Trophoblast cell (in vitro differentiated cells and primary cell): ENCODE measurements around the gene SPTSSA.
"Not testable (repeated sequence)": the region's sequence is repeated elsewhere in the genome, so short reads cannot be mapped to it uniquely, and the experiment has no call there.

Source experiments
- DNase-seq, 2 donors: peaks; one replicate each; pipeline ENCODE4 v3.0.0-alpha.2; 2016
- H2AFZ ChIP-seq: 2 replicates; pipeline ENCODE4 v1.6.1; 2013; ENCODE audit warnings: low read length, moderate library complexity, mild to moderate bottlenecking; ENCODE audit not compliant: insufficient read depth, poor library complexity
- H2AK5ac ChIP-seq: 2 replicates; pipeline ENCODE4 v1.6.1; 2013; ENCODE audit warnings: mild to moderate bottlenecking, low read length
- H2BK120ac ChIP-seq: 2 replicates; pipeline ENCODE4 v1.6.1; 2013; ENCODE audit warnings: low read length, mild to moderate bottlenecking, moderate library complexity; ENCODE audit not compliant: insufficient read depth, poor library complexity
- H2BK12ac ChIP-seq: 2 replicates; pipeline ENCODE4 v1.6.1; 2013; ENCODE audit warnings: mild to moderate bottlenecking, low read length, moderate library complexity
- H2BK5ac ChIP-seq: 2 replicates; pipeline ENCODE4 v1.6.1; 2013; ENCODE audit warnings: low read length, low read depth, moderate library complexity, mild to moderate bottlenecking; ENCODE audit not compliant: poor library complexity
- H3K14ac ChIP-seq: 2 replicates; pipeline ENCODE4 v1.6.1; 2013; ENCODE audit warnings: mild to moderate bottlenecking, low read length
- H3K18ac ChIP-seq: 2 replicates; pipeline ENCODE4 v1.6.1; 2013; ENCODE audit warnings: mild to moderate bottlenecking, low read length
- H3K23ac ChIP-seq: 2 replicates; pipeline ENCODE4 v1.6.1; 2013; ENCODE audit warnings: low read length
- H3K27ac ChIP-seq: 2 replicates; pipeline ENCODE4 v1.5.1; 2013; ENCODE audit warnings: low read depth, mild to moderate bottlenecking, inconsistent platforms, low read length, moderate library complexity
- H3K27me3 ChIP-seq: 2 replicates; pipeline ENCODE4 v1.6.1; 2013; ENCODE audit warnings: inconsistent platforms, mild to moderate bottlenecking, low read length, moderate library complexity; ENCODE audit not compliant: insufficient read depth
- H3K36me3 ChIP-seq, 2 experiments: 1 replicate in 1 of 2; 2 replicates in 1 of 2; pipeline ENCODE4 v1.6.1; 2013; ENCODE audit warnings: low read length in 2 of 2, mild to moderate bottlenecking in 2 of 2, moderate library complexity in 1 of 2; ENCODE audit not compliant: insufficient read depth in 2 of 2, control insufficient read depth in 1 of 2
- H3K4ac ChIP-seq: 2 replicates; pipeline ENCODE4 v1.6.1; 2013; ENCODE audit warnings: low read depth, mild to moderate bottlenecking, low read length, moderate library complexity
- H3K4me1 ChIP-seq, 2 experiments: 1 replicate in 1 of 2; 2 replicates in 1 of 2; pipeline ENCODE4 v1.6.1; 2013; ENCODE audit warnings: low read length in 2 of 2, mild to moderate bottlenecking in 2 of 2, moderate library complexity in 1 of 2; ENCODE audit not compliant: insufficient read depth in 2 of 2, control insufficient read depth in 1 of 2
- H3K4me2 ChIP-seq: 2 replicates; pipeline ENCODE4 v1.6.1; 2013; ENCODE audit warnings: inconsistent platforms, mild to moderate bottlenecking, low read length, moderate library complexity
- H3K4me3 ChIP-seq: 2 replicates; pipeline ENCODE4 v1.5.1; 2013; ENCODE audit warnings: mild to moderate bottlenecking, low read depth, low read length, inconsistent platforms
- H3K79me1 ChIP-seq: one replicate; pipeline ENCODE4 v1.6.1; 2013; ENCODE audit warnings: low read length
- H3K79me2 ChIP-seq: 2 replicates; pipeline ENCODE4 v1.6.1; 2013; ENCODE audit warnings: low read length, mild to moderate bottlenecking; ENCODE audit not compliant: control insufficient read depth, insufficient read depth, poor library complexity
- H3K9ac ChIP-seq: 2 replicates; pipeline ENCODE4 v1.6.1; 2013; ENCODE audit warnings: mild to moderate bottlenecking, low read length
- H3K9me3 ChIP-seq: 2 replicates; pipeline ENCODE4 v1.6.1; 2013; ENCODE audit warnings: low read depth, mild to moderate bottlenecking, control low read depth, inconsistent platforms, low read length; ENCODE audit not compliant: insufficient read depth
- H4K12ac ChIP-seq: 2 replicates; pipeline ENCODE4 v1.6.1; 2013; ENCODE audit warnings: low read depth, mild to moderate bottlenecking, low read length, moderate library complexity
- H4K8ac ChIP-seq: 2 replicates; pipeline ENCODE4 v1.6.1; 2013; ENCODE audit warnings: low read depth, mild to moderate bottlenecking, low read length, moderate library complexity
- H4K91ac ChIP-seq: one replicate; pipeline ENCODE4 v1.6.1; 2013; ENCODE audit warnings: low read depth, mild to moderate bottlenecking, low read length, moderate library complexity
- WGBS: extraction: QIAGEN DNeasy Blood & Tissue Kit; methylation state at CpG from one replicate; pipeline ENCODE4 v1.1.7; 2013; ENCODE audit warnings: missing lambda C conversion rate; ENCODE audit not compliant: insufficient read length, insufficient coverage; ENCODE audit errors: extremely low coverage; 5-methylcytosine and 5-hydroxymethylcytosine counted together

SPTSSA gene

DNA sequence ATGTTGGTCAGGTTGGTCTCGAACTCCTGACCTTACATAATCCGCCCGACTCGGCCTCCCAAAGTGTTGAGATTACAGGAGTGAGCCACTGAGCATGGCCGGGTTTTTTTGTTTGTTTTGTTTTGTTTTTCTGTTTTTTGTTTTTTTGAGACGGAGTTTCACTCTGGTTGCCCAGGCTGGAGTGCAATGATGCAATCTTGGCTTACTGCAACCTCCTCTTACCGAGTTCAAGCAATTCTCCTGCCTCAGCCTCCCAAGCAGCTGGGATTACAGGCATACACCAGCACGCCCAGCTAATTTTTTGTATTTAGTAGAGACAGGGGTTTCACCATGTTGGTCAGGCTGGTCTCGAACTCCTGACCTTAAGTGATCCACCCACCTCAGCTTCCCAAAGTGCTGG is 42.0 kb upstream of the SPTSSA start:
- H2BK120ac ChIP-seq, H4K91ac ChIP-seq, H3K79me1 ChIP-seq, H3K9me3 ChIP-seq, H3K36me3 ChIP-seq, H2BK12ac ChIP-seq, H2AFZ ChIP-seq, H3K4ac ChIP-seq, H4K8ac ChIP-seq, H3K27ac ChIP-seq, H3K4me2 ChIP-seq, H3K4me1 ChIP-seq, H2BK5ac ChIP-seq, H3K4me3 ChIP-seq, H3K18ac ChIP-seq, H2AK5ac ChIP-seq, H4K12ac ChIP-seq, H3K79me2 ChIP-seq, H3K9ac ChIP-seq, DNase-seq, H3K14ac ChIP-seq, H3K27me3 ChIP-seq, H3K23ac ChIP-seq: not testable (repeated sequence)
- WGBS, result no CpG with 5 or more reads among the region's 9 CpGs

DNA sequence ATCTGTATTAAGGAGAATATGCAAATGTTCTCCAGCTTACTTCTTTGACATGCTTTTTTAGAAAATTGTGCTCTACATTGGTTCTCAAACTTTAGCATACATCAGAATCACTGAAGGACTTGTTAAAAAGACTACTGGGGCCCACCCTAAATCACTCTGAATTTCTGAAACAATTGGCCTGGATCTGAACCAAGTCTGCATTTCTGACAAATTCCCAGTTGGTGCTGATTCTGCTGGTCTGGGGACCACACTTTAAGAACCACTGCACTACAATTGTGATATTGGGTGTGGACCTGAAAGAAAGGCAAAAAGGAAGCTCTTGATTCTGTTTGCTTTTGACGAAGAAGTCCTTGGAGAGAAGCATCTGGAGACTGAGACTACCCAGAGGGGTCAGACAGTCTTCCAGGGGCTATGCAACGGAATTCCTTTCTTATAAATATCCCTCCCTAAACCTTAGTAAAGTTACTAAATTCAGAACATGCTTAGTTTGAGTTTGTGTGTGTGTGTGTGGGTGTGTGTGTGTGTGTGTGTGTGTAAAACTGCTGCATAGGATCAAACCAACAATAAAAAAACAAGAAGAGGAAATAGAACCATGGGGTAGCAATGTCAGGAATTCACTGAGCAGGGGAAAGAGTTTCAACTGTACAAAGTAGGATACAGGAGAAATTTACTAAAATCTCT is 40.6 kb upstream of the SPTSSA start:
- Histone ChIP-seq H3K23ac (no peak overlapping the region), H3K36me3 (no peaks in the 10 kb centered on the region), H3K27ac (no peak overlapping the region), H3K4me2 (no peak overlapping the region), H3K4me1 (no peaks in the 10 kb centered on the region), H2AFZ (no peak overlapping the region), H3K9ac (no peak overlapping the region), H4K91ac (no peak overlapping the region), H2BK12ac (no peak overlapping the region), H4K8ac (no peak overlapping the region), H4K12ac (no peak overlapping the region), H3K14ac (no peak overlapping the region), H3K27me3 (no peaks in the 10 kb centered on the region), H2AK5ac (no peak overlapping the region), H3K79me1 (peaks cover 1% of the 10 kb centered on the region), H3K4me3 (no peak overlapping the region), H2BK5ac (no peak overlapping the region), H3K4ac (no peak overlapping the region), H3K18ac (no peak overlapping the region), H2BK120ac (no peak overlapping the region), H3K9me3 (no peaks in the 10 kb centered on the region), H3K79me2 (no peaks in the 10 kb centered on the region)
- WGBS, result no CpG with 5 or more reads among the region's 2 CpGs
- DNase-seq, result no peak

GRCh38 chr14:34502001-34502400 is 40.0 kb upstream of the SPTSSA start:
- no peak overlapping the region for H3K23ac ChIP-seq
- no peak overlapping the region for H3K4me3 ChIP-seq
- no peak overlapping the region for H2BK120ac ChIP-seq
- no peak overlapping the region for H2BK12ac ChIP-seq
- H3K9me3 ChIP-seq, result no peaks in the 10 kb centered on the region
- no peak overlapping the region for H2AFZ ChIP-seq
- H3K27ac ChIP-seq, result no peak overlapping the region
- H2AK5ac ChIP-seq, result no peak overlapping the region
- H2BK5ac ChIP-seq, result no peak overlapping the region
- H4K91ac ChIP-seq, result no peak overlapping the region
- no CpG with 5 or more reads among the region's 2 CpGs for WGBS
- H4K12ac ChIP-seq, result no peak overlapping the region
- H3K18ac ChIP-seq, result no peak overlapping the region
- H3K27me3 ChIP-seq, result no peaks in the 10 kb centered on the region
- peaks cover 0 to 2% of the 10 kb centered on the region in 2 experiments for H3K4me1 ChIP-seq
- no peak overlapping the region for H4K8ac ChIP-seq
- peaks cover 4% of the 10 kb centered on the region for H3K79me1 ChIP-seq
- H3K4me2 ChIP-seq, result no peak overlapping the region
- no peak overlapping the region for H3K4ac ChIP-seq
- DNase-seq, result no peak
- no peaks in the 10 kb centered on the region for H3K79me2 ChIP-seq
- H3K36me3 ChIP-seq, result no peaks in the 10 kb centered on the region
- H3K9ac ChIP-seq, result no peak overlapping the region
- H3K14ac ChIP-seq, result no peak overlapping the region

DNA sequence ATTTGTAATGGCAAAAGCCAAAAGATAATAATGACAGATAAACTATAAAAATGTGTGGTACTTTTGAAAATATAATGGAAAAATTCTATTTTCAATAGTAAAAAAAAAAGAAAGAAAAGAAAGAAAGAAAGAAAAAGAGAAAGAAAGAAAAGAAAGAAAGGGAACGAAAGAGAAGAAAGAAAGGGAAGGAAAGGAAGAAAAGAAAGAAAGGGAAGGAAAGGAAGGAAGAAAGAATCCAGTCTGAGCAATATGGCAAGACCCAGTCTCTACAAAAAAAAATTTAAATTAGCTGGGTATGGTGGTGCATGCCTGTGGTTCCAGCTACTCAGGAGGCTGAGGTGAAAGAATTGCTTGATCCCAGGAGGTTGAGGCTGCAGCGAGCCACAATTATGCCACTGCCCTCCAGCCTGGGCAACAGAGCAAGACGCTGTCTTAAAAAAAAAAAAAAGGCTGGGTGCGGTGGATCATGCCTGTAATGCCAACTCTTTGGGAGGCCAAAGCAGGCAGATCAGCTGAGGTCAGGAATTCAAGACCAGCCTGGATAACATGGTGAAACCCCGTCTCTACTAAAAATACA is 39.1 kb upstream of the SPTSSA start:
- Histone ChIP-seq H3K4ac (no peak overlapping the region), H3K4me3 (no peak overlapping the region), H3K79me2 (no peaks in the 10 kb centered on the region), H3K9me3 (no peaks in the 10 kb centered on the region), H2BK5ac (no peak overlapping the region), H3K36me3 (no peaks in the 10 kb centered on the region), H4K91ac (no peak overlapping the region), H3K18ac (no peak overlapping the region), H2BK120ac (no peak overlapping the region), H4K8ac (no peak overlapping the region), H2BK12ac (no peak overlapping the region), H3K27ac (no peak overlapping the region), H4K12ac (no peak overlapping the region), H3K23ac (no peak overlapping the region), H2AFZ (no peak overlapping the region), H3K9ac (no peak overlapping the region), H3K27me3 (no peaks in the 10 kb centered on the region), H2AK5ac (no peak overlapping the region), H3K14ac (no peak overlapping the region), H3K79me1 (peaks cover 4% of the 10 kb centered on the region), H3K4me1 (peaks cover 3 to 5% of the 10 kb centered on the region in 2 experiments), H3K4me2 (no peak overlapping the region)
- no CpG with 5 or more reads among the region's 5 CpGs for WGBS
- DNase-seq, result no peak
